ENCODE data around the gene GATC. TPM values are rescaled to one million over a fixed set of nuclear protein-coding genes. Genes with fewer than 3 reads are reported as not detected.
A peak's percentile ranks its signal among the peaks of the same experiment; 100 is the strongest.

The GATC gene
- total and polyA plus RNA-seq, 8 donors: 8.6 to 32.7 (median 24.0) TPM

- 7 to 11% methylated on average over 5 of the region's 5 CpGs for WGBS, 2 donors
- H3K9me3 ChIP-seq: no peaks in the 10 kb centered on the region
- intact Hi-C loops (cut with DNase I): no loop called here
- no peak for FAIRE-seq
- TF ChIP-seq CTCF (IDR thresholded peaks at IDR 0.05): no peak
- no peak overlapping the region for H3K4me3 ChIP-seq
- ATAC-seq: no peak
- no peaks in the 10 kb centered on the region for H3K27me3 ChIP-seq
- peaks cover 8 to 43% (median 39%) of the 10 kb centered on the region in 3 donors for H3K36me3 ChIP-seq
- H3K4me1 ChIP-seq: peaks cover 18 to 22% (median 20%) of the 10 kb centered on the region in 3 donors
- no peak for DNase-seq
- no peak overlapping the region for H3K27ac ChIP-seq
Observed at GRCh38 chr12:120465756-120466155, 19.5 kb downstream of the GATC start.

- 35 to 36% methylated on average over 8 of the region's 8 CpGs for WGBS, 2 donors
- Histone ChIP-seq H3K9me3 (no peaks in the 10 kb centered on the region), H3K27me3 (no peaks in the 10 kb centered on the region), H3K4me1 (peaks cover 18 to 22% (median 20%) of the 10 kb centered on the region in 3 donors), H3K27ac (peak overlapping the region in 1 of 4 donors; percentile 14), H3K4me3 (no peak overlapping the region), H3K36me3 (peaks cover 8 to 33% (median 31%) of the 10 kb centered on the region in 3 donors)
- peak; percentile 9 to 51 (median 26) for TF ChIP-seq CTCF (IDR thresholded peaks at IDR 0.05)
- intact Hi-C loops (cut with DNase I): no loop called here
- peak in 5 of 6 donors; percentile 41 to 69 (median 51) for DNase-seq
- peak; percentile 22 to 55 (median 44) for ATAC-seq
- FAIRE-seq: no peak
Observed at GRCh38 chr12:120466560-120467315, 20.5 kb downstream of the GATC start.

GRCh38 chr12:120467439-120467838 lies 21.2 kb downstream of the GATC start:
- Histone ChIP-seq H3K27me3 (no peaks in the 10 kb centered on the region), H3K9me3 (no peaks in the 10 kb centered on the region), H3K4me3 (no peak overlapping the region), H3K36me3 (peaks cover 8 to 26% (median 24%) of the 10 kb centered on the region in 3 donors), H3K27ac (peak overlapping the region in 1 of 4 donors; percentile 14), H3K4me1 (peaks cover 18 to 22% (median 20%) of the 10 kb centered on the region in 3 donors)
- no peak for FAIRE-seq
- WGBS, 2 donors: 80 to 84% methylated on average over 6 of the region's 6 CpGs
- no peak for DNase-seq
- TF ChIP-seq CTCF (IDR thresholded peaks at IDR 0.05): no peak
- no peak for ATAC-seq
- intact Hi-C loops (cut with DNase I): no loop called here

GRCh38 chr12:120468325-120468820 lies 22.1 kb downstream of the GATC start:
- 1% methylated on average over 23 of the region's 23 CpGs for WGBS, 2 donors

More at GRCh38 chr12:120468325-120468820, 22.1 kb downstream of the GATC start:
- DNase-seq: peak in 2 of 6 donors; percentile 40 to 49
- no peak for TF ChIP-seq CTCF (IDR thresholded peaks at IDR 0.05)
- intact Hi-C loops (cut with DNase I): no loop called here
- Histone ChIP-seq H3K4me3 (peak overlapping the region; percentile 43 to 94 (median 94)), H3K36me3 (peaks cover 5 to 17% (median 14%) of the 10 kb centered on the region in 3 donors), H3K9me3 (no peaks in the 10 kb centered on the region), H3K27ac (peak overlapping the region; percentile 76 to 89 (median 84)), H3K27me3 (no peaks in the 10 kb centered on the region), H3K4me1 (peaks cover 18 to 22% (median 20%) of the 10 kb centered on the region in 3 donors)
- FAIRE-seq: no peak
- peak; percentile 4 to 26 (median 8) for ATAC-seq
